BLaER1 treated with 17β-estradiol and CSF1 and Interleukin-3, amounts not matched to agents 10 nM and 100 nM (cell line): Measurements from ENCODE around the gene CHMP4B.

Experiments used
- H3K27ac ChIP-seq, 11 experiments: shearing (Covaris generic); formaldehyde crosslinking; 2 replicates each; pipeline ENCODE4 v1.8.1; 2022
- H3K27me3 ChIP-seq, 11 experiments: shearing (Covaris generic); formaldehyde crosslinking; 2 replicates each; pipeline ENCODE4 v1.8.1; 2022
- H3K36me3 ChIP-seq, 11 experiments: shearing (Covaris generic); formaldehyde crosslinking; 2 replicates each; pipeline ENCODE4 v1.8.1; 2022
- H3K4me1 ChIP-seq, 10 experiments: shearing (Covaris generic); formaldehyde crosslinking; 2 replicates each; pipeline ENCODE4 v1.8.1; 2022
- H3K4me2 ChIP-seq, 11 experiments: shearing (Covaris generic); formaldehyde crosslinking; 2 replicates each; pipeline ENCODE4 v1.8.1; 2022
- H3K4me3 ChIP-seq, 10 experiments: shearing (Covaris generic); formaldehyde crosslinking; 2 replicates each; pipeline ENCODE4 v1.8.1; 2022
- H3K9ac ChIP-seq, 11 experiments: shearing (Covaris generic); formaldehyde crosslinking; 2 replicates each; pipeline ENCODE4 v1.8.1; 2022
- H3K9me3 ChIP-seq, 11 experiments: shearing (Covaris generic); formaldehyde crosslinking; replicated peaks in 1 of 11; 2 replicates each; pipeline ENCODE4 v1.8.1; 2022
- H4K20me1 ChIP-seq, 11 experiments: shearing (Covaris generic); formaldehyde crosslinking; 2 replicates each; pipeline ENCODE4 v1.8.1; 2022
- Cebpa-rat ChIP-seq, 11 experiments: shearing (Covaris generic); IDR thresholded peaks; 2 replicates each; pipeline ENCODE4 v1.8.1; 2022

Gene CHMP4B

DNA sequence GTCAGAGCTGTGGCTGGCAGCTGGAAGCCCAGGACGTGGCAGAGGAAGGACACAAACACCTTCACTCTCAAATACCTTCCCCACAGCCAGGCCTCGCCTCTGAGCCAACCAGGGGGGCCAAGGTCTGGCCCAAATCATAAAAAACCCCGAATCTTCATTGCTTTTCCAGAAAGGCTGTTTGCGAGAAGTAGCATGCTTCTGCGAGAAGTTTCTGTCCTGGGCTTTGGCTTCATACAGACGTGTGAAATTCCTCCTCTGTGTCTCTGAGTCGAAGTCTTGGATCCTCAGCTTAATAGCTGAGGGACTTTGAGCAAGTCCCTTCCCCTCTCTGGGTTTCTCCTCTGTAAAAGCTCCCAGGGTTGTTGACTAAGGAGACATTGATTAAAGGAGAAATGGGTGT, 63.0 kb downstream of the CHMP4B start:
- Histone ChIP-seq H4K20me1 (no peaks in the 10 kb centered on the region), H3K4me2 (no peak overlapping the region), H3K27ac (no peak overlapping the region), H3K9ac (no peak overlapping the region), H3K27me3 (no peaks in the 10 kb centered on the region), H3K36me3 (no peaks in the 10 kb centered on the region), H3K4me1 (peaks cover 0 to 10% (median 7%) of the 10 kb centered on the region in 10 experiments; a peak in 11 of 20 replicates), H3K4me3 (no peak overlapping the region), H3K9me3 (peaks cover 14 to 30% (median 18%) of the 10 kb centered on the region in 11 experiments)
- TF ChIP-seq Cebpa-rat (IDR thresholded peaks at IDR 0.05), result no peak

DNA sequence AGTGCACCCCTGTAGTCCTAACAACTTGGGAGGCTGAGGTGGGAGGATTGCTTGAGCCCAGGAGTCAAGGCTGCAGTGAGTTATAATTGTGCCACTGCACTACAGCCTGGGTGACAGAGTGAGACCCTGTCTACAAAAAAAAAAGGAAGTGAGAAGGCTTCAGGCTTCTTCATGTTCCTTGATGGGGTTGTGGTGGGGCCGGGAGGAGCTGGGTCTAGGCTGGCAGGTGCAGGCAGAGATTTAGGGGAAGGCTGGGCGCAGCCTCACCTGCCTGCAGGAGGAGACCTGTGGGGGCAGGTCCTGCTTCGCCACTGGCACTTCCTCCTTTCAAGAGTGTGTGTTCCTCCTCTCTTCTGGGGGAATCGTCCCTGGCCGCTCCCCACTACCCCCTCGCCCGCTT, 63.9 kb downstream of the CHMP4B start:
- peaks cover 24 to 39% (median 27%) of the 10 kb centered on the region in 11 experiments for H3K9me3 ChIP-seq
- no peaks in the 10 kb centered on the region for H3K27me3 ChIP-seq
- no peaks in the 10 kb centered on the region for H4K20me1 ChIP-seq
- H3K36me3 ChIP-seq, result no peaks in the 10 kb centered on the region
- no peak overlapping the region for H3K27ac ChIP-seq
- H3K4me2 ChIP-seq, result peak overlapping the region in 5 of 11 experiments; percentile 7 to 34 (median 15); a peak in 6 of 22 replicates
- H3K4me3 ChIP-seq, result no peak overlapping the region
- peaks cover 0 to 10% (median 7%) of the 10 kb centered on the region in 10 experiments; a peak in 11 of 20 replicates for H3K4me1 ChIP-seq
- no peak overlapping the region for H3K9ac ChIP-seq
- TF ChIP-seq Cebpa-rat (IDR thresholded peaks at IDR 0.05), result no peak

DNA sequence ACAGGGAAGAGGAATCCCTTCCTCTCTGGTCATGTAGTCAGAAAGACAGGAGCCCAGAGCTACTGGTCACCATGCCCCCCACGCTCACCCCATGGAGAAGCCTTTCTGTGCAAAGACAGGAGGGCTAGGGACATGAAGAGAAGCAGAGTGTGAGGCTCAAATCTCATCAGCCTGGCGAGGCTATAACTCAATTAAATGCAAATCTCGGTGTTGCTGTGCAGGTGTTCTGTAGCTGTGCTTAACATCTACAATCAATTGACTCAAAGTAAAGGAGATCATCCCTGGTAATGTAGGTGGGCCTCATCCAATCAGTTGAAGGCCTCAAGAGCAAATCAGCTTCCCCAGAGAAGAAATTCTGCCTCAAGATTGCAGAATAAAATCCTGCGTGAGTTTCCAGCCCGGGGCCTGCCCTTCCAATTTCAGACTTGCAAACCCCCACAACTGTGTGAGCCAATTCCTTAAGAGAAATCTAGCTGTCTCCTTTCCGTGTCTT, 64.4 kb downstream of the CHMP4B start:
- Histone ChIP-seq H3K36me3 (no peaks in the 10 kb centered on the region), H3K9ac (no peak overlapping the region), H3K9me3 (peaks cover 24 to 44% (median 33%) of the 10 kb centered on the region in 11 experiments), H3K4me1 (peaks cover 0 to 10% (median 7%) of the 10 kb centered on the region in 10 experiments; a peak in 11 of 20 replicates), H3K4me3 (no peak overlapping the region), H3K27ac (no peak overlapping the region), H3K27me3 (no peaks in the 10 kb centered on the region), H3K4me2 (peak overlapping the region in 4 of 11 experiments; percentile 12 to 34 (median 16); a peak in 6 of 22 replicates), H4K20me1 (no peaks in the 10 kb centered on the region)
- TF ChIP-seq Cebpa-rat (IDR thresholded peaks at IDR 0.05), result no peak

DNA sequence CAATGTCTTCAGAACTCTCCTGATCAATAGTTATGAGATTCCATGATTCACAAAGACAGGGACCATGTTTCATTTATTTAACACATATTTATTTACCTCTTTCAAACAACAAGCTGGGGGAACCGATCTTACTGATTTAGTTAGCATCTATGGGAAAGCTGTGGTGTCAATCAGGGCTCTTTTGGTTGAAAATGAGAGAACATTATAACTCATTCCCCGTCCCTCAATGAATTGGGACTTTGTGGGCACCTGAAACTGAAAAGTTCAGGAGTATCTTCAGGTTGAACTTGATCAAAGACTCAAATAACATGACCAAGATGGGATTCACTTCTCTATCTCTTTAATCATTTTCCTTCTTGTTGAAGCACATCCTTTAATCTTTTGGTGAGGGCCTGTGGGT, 67.4 kb downstream of the CHMP4B start:
- Histone ChIP-seq H4K20me1 (no peaks in the 10 kb centered on the region), H3K4me1 (peaks cover 0 to 10% (median 7%) of the 10 kb centered on the region in 10 experiments; a peak in 11 of 20 replicates), H3K36me3 (no peaks in the 10 kb centered on the region)

DNA sequence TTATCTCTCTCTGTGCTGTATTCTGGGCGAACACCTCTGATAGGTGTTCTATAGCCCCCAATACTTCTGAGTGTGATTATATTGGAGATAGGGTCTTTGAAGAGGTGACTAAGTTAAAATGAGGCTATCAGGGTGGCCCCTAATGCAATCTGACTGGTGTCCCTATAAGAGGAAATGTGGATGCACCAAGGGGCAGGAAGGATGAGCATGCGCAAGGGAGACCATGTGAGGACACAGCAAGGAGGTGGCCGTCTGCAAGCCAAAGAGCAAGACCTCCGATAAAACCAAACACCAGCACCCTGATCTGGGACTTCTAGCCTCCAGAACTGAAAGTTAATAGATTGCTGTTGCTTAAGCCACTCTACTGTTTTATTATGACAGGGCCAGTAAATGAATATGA, 69.2 kb downstream of the CHMP4B start:
- no peaks in the 10 kb centered on the region for H3K27me3 ChIP-seq
- peaks cover 0 to 2% (median under 1%) of the 10 kb centered on the region in 10 experiments; a peak in 8 of 20 replicates for H3K4me1 ChIP-seq
- H3K9ac ChIP-seq, result no peak overlapping the region
- no peak overlapping the region for H3K4me2 ChIP-seq
- H4K20me1 ChIP-seq, result no peaks in the 10 kb centered on the region
- no peak overlapping the region for H3K4me3 ChIP-seq
- H3K9me3 ChIP-seq, result peaks cover 24 to 49% (median 37%) of the 10 kb centered on the region in 11 experiments
- no peak overlapping the region for H3K27ac ChIP-seq
- TF ChIP-seq Cebpa-rat (IDR thresholded peaks at IDR 0.05), result no peak
- H3K36me3 ChIP-seq, result no peaks in the 10 kb centered on the region

More for the DNA sequence above, 67.4 kb downstream of the CHMP4B start:
- H3K9ac ChIP-seq, result no peak overlapping the region
- H3K9me3 ChIP-seq, result peaks cover 24 to 49% (median 37%) of the 10 kb centered on the region in 11 experiments
- no peak overlapping the region for H3K27ac ChIP-seq
- no peak overlapping the region for H3K4me2 ChIP-seq
- no peak for TF ChIP-seq Cebpa-rat (IDR thresholded peaks at IDR 0.05)
- no peak overlapping the region for H3K4me3 ChIP-seq
- H3K27me3 ChIP-seq, result no peaks in the 10 kb centered on the region

DNA sequence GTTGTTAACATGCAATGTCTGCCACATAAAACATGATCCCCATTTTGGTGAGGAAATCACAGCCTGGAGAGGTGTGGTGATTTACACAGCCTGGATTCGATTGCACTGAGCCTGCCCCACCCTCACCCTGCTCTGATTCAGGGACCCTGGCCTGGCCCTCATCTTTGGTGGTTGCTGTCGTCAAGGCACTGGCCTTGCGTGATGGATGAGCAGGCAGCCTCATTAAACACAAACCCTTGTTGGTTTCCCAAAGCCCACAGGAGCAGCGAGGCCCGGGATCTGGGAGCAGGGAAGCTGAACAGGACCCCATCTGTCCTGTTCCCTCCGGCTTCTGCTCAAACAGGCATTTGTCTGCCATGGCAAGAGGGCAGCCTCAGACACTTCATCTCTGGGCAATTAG, 70.8 kb downstream of the CHMP4B start:
- Histone ChIP-seq H3K9ac (no peak overlapping the region), H3K4me3 (no peak overlapping the region), H3K27ac (no peak overlapping the region), H3K4me1 (no peaks in the 10 kb centered on the region), H3K36me3 (no peaks in the 10 kb centered on the region), H3K9me3 (peaks cover 24 to 41% (median 35%) of the 10 kb centered on the region in 11 experiments), H4K20me1 (no peaks in the 10 kb centered on the region), H3K27me3 (no peaks in the 10 kb centered on the region), H3K4me2 (no peak overlapping the region)
- TF ChIP-seq Cebpa-rat (IDR thresholded peaks at IDR 0.05), result no peak

DNA sequence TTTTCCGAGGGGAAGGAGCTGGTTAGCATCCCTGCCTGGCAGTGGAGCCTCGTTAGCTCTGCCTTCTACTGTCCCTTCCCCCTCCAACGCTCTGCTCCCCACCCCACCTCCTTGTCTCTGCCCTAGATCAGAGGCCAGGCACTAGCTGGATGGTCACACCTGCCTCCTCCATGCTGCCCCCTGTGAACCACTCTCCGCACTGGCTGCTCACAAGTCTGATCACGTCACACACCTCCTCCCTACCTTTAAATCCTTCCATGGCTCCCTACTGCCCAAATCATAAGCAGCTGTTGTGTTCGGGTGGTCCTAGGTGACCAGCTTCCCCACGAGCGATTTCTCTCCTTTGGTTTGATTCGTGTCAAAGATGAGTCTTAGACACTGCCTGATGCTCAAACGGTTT, 71.3 kb downstream of the CHMP4B start:
- no peak overlapping the region for H3K9ac ChIP-seq
- no peaks in the 10 kb centered on the region for H3K36me3 ChIP-seq
- no peaks in the 10 kb centered on the region for H4K20me1 ChIP-seq
- H3K27ac ChIP-seq, result no peak overlapping the region
- no peak for TF ChIP-seq Cebpa-rat (IDR thresholded peaks at IDR 0.05)
- peaks cover 24 to 36% (median 32%) of the 10 kb centered on the region in 11 experiments for H3K9me3 ChIP-seq
- H3K4me2 ChIP-seq, result no peak overlapping the region
- no peak overlapping the region for H3K4me3 ChIP-seq
- H3K4me1 ChIP-seq, result no peaks in the 10 kb centered on the region
- no peaks in the 10 kb centered on the region for H3K27me3 ChIP-seq

DNA sequence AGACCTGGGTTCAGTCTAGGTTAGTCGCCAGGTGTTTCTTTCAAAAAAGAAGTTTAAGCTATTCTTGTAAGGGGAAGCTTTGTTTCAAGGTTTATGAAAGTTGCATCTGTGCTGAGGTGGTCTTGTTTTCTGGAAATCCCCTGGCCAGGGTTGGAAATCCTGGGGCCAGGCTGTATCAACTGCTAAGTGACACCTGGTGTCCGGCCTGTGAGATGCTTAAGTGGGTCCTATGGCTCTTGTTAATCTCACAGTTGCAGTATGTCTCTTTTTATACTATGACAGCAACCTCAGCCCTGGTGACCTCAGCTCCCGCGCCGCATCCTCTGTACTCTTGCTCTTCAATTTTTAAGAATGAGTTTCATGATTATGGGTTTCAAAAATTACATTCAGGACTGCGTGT, 72.0 kb downstream of the CHMP4B start:
- no peak overlapping the region for H3K4me2 ChIP-seq
- no peaks in the 10 kb centered on the region for H3K27me3 ChIP-seq
- no peaks in the 10 kb centered on the region for H3K36me3 ChIP-seq
- no peaks in the 10 kb centered on the region for H4K20me1 ChIP-seq
- no peak overlapping the region for H3K4me3 ChIP-seq
- no peaks in the 10 kb centered on the region for H3K4me1 ChIP-seq
- H3K9me3 ChIP-seq, result peaks cover 19 to 29% (median 25%) of the 10 kb centered on the region in 11 experiments
- no peak overlapping the region for H3K9ac ChIP-seq
- no peak overlapping the region for H3K27ac ChIP-seq
- no peak for TF ChIP-seq Cebpa-rat (IDR thresholded peaks at IDR 0.05)

DNA sequence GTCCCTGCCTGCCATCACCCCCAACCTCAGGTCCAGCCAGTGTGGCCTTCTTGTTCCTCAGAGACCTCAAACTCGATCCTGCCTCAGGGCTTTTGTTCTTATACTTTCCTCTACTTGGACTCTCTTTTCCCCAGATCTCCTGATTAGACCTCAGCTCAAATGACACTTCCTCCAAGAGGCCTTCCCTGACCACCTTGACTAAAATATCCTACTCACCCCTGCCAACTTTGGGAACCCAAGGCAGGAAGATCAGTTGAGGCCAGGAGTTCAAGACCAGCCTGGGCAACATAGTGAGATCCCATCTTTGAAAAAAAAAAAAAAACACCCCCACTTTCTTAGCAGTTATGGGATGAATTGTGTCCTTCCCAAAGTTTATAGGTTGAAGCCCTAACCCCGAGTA, 73.5 kb downstream of the CHMP4B start:
- Histone ChIP-seq H3K9me3 (peaks cover 5 to 15% (median 11%) of the 10 kb centered on the region in 11 experiments), H3K4me1 (peaks cover 0 to 10% (median 6%) of the 10 kb centered on the region in 10 experiments; a peak in 9 of 20 replicates), H3K4me3 (no peak overlapping the region), H3K9ac (no peak overlapping the region), H3K27me3 (no peaks in the 10 kb centered on the region), H3K27ac (no peak overlapping the region), H3K36me3 (no peaks in the 10 kb centered on the region), H4K20me1 (no peaks in the 10 kb centered on the region), H3K4me2 (no peak overlapping the region)
- TF ChIP-seq Cebpa-rat (IDR thresholded peaks at IDR 0.05), result no peak

DNA sequence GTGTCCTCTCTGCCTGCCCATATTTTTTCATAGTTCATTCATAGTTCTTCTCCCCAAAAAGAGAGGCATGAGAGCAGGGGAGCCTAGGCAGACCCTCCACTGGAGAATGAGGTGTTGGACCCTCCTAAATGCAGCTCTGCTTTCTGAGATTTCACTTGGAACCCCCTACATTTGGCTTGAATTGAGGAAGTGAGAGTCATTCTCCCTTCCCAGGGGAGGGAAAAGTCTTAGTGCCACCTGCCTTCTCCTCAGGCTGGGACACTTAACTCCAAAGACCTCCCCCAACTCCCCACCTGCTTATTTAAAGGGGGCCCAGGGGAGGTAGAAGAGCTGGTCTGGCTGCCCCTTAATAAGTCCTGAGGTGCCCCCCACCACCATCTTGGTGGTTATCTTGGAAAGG, 78.2 kb downstream of the CHMP4B start:
- H3K4me1 ChIP-seq, result peaks cover 0 to 10% (median 6%) of the 10 kb centered on the region in 10 experiments; a peak in 9 of 20 replicates
- no peak for TF ChIP-seq Cebpa-rat (IDR thresholded peaks at IDR 0.05)
- H3K36me3 ChIP-seq, result no peaks in the 10 kb centered on the region
- H3K9me3 ChIP-seq, result peaks cover 10 to 22% (median 20%) of the 10 kb centered on the region in 11 experiments; a peak in 21 of 22 replicates
- H3K27ac ChIP-seq, result no peak overlapping the region
- H3K27me3 ChIP-seq, result no peaks in the 10 kb centered on the region
- no peaks in the 10 kb centered on the region for H4K20me1 ChIP-seq
- H3K9ac ChIP-seq, result no peak overlapping the region
- peak overlapping the region in 5 of 11 experiments; percentile 9 to 35 (median 29); a peak in 8 of 22 replicates for H3K4me2 ChIP-seq
- no peak overlapping the region for H3K4me3 ChIP-seq
